ENCODE results near the gene SPECC1. TPM values are rescaled to one million over a fixed set of nuclear protein-coding genes. Genes with fewer than 3 reads are reported as not detected.
"Not testable (repeated sequence)": the region's sequence is repeated elsewhere in the genome, so short reads cannot be mapped to it uniquely, and the experiment has no call there.

SPECC1 gene
- total RNA-seq, 6 experiments from 2014 or later: 19.2 to 33.7 (median 29.4) TPM

GRCh38 chr17:20236578-20237227 lies 227.5 kb downstream of the SPECC1 start:
- no peak for DNase-seq
- Mint-ChIP-seq H3K27ac (no peak overlapping the region), H3K27me3 (ENCODE audit: insufficient read depth) (no peaks in the 10 kb centered on the region; the same call in none of the 2 replicates), H3K36me3 (ENCODE audit: low read depth) (no peaks in the 10 kb centered on the region), H3K9me3 (no peaks in the 10 kb centered on the region), H3K4me1 (ENCODE audit: low read depth) (no peaks in the 10 kb centered on the region), H3K4me3 (no peak overlapping the region)
- no peak for TF ChIP-seq CTCF (IDR thresholded peaks at IDR 0.05)

- H3K27ac Mint-ChIP-seq; DNase-seq; H3K4me3 Mint-ChIP-seq; H3K9me3 Mint-ChIP-seq; H3K4me1 Mint-ChIP-seq (ENCODE audit: low read depth); H3K27me3 Mint-ChIP-seq (ENCODE audit: insufficient read depth); H3K36me3 Mint-ChIP-seq (ENCODE audit: low read depth): not testable (repeated sequence)
Measured at GRCh38 chr17:20239776-20240175, 230.6 kb downstream of the SPECC1 start.

- H3K36me3 Mint-ChIP-seq (ENCODE audit: low read depth): peaks cover 10% of the 10 kb centered on the region
- TF ChIP-seq CTCF (IDR thresholded peaks at IDR 0.05): no peak
- no peak overlapping the region for H3K4me3 Mint-ChIP-seq
- H3K27ac Mint-ChIP-seq: no peak overlapping the region
- no peaks in the 10 kb centered on the region for H3K9me3 Mint-ChIP-seq
- no peaks in the 10 kb centered on the region; the same call in 1 of the 2 replicates for H3K27me3 Mint-ChIP-seq (ENCODE audit: insufficient read depth)
- no peaks in the 10 kb centered on the region for H3K4me1 Mint-ChIP-seq (ENCODE audit: low read depth)
- no peak for DNase-seq
Measured at GRCh38 chr17:20241855-20242254, 232.7 kb downstream of the SPECC1 start.

- Mint-ChIP-seq H3K4me3 (no peak overlapping the region), H3K27ac (no peak overlapping the region), H3K9me3 (no peaks in the 10 kb centered on the region), H3K27me3 (ENCODE audit: insufficient read depth) (no peaks in the 10 kb centered on the region; the same call in 1 of the 2 replicates), H3K4me1 (ENCODE audit: low read depth) (no peaks in the 10 kb centered on the region), H3K36me3 (ENCODE audit: low read depth) (peaks cover 14% of the 10 kb centered on the region)
- DNase-seq: no peak
- TF ChIP-seq CTCF (IDR thresholded peaks at IDR 0.05): no peak
Measured at GRCh38 chr17:20242271-20242670, 233.1 kb downstream of the SPECC1 start.

GRCh38 chr17:20243524-20243923 lies 234.4 kb downstream of the SPECC1 start:
- no peak overlapping the region for H3K27ac Mint-ChIP-seq
- no peak for TF ChIP-seq CTCF (IDR thresholded peaks at IDR 0.05)
- DNase-seq: no peak
- H3K4me1 Mint-ChIP-seq (ENCODE audit: low read depth): no peaks in the 10 kb centered on the region
- no peaks in the 10 kb centered on the region; the same call in 1 of the 2 replicates for H3K27me3 Mint-ChIP-seq (ENCODE audit: insufficient read depth)
- H3K9me3 Mint-ChIP-seq: no peaks in the 10 kb centered on the region
- no peak overlapping the region for H3K4me3 Mint-ChIP-seq
- H3K36me3 Mint-ChIP-seq (ENCODE audit: low read depth): peaks cover 24% of the 10 kb centered on the region

GRCh38 chr17:20244671-20245070 lies 235.5 kb downstream of the SPECC1 start:
- Mint-ChIP-seq H3K36me3 (ENCODE audit: low read depth) (peaks cover 29% of the 10 kb centered on the region), H3K4me3 (no peak overlapping the region), H3K4me1 (ENCODE audit: low read depth) (no peaks in the 10 kb centered on the region), H3K27me3 (ENCODE audit: insufficient read depth) (no peaks in the 10 kb centered on the region; the same call in 1 of the 2 replicates), H3K9me3 (peaks cover 9% of the 10 kb centered on the region), H3K27ac (no peak overlapping the region)
- no peak for TF ChIP-seq CTCF (IDR thresholded peaks at IDR 0.05)
- no peak for DNase-seq
